Measurements from ENCODE around the gene ALOXE3.
"Not testable (repeated sequence)": the region's sequence is repeated elsewhere in the genome, so short reads cannot be mapped to it uniquely, and the experiment has no call there.

ALOXE3 gene

DNA sequence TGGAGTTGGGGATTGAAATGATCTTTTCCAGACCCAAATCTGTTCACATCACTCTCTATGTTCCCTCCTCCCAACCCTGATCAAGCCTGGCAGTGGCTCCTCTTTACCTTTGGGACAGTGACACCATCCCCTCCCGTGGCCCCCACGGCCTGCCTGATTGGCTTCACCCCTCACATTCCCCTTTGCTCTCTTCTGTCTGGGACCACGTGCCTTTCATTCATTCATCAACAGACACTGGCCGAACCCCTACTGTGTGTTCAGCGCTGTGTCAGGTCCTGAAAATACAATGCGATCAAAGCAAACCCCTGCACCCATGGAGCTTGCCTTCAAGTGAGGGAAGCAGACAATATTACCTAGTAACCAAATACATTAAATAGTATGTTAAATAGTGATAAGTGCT lies 28.6 kb downstream of the ALOXE3 start:
- FAIRE-seq: no peak

DNA sequence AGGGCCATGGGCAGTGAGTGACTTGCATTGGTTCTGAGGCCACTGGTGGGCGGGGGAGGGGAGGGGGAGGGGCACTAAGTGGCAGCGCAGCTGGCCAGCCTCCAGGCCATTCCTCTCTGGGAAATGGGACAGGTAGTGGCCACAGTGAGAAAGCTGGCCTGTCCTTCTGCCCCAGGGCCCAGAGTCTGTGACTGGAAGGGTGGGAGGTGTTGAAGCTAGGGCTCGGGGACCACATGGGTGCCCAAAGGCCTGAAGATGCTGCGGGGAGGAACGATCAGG lies 30.4 kb downstream of the ALOXE3 start:
- no peak for FAIRE-seq

DNA sequence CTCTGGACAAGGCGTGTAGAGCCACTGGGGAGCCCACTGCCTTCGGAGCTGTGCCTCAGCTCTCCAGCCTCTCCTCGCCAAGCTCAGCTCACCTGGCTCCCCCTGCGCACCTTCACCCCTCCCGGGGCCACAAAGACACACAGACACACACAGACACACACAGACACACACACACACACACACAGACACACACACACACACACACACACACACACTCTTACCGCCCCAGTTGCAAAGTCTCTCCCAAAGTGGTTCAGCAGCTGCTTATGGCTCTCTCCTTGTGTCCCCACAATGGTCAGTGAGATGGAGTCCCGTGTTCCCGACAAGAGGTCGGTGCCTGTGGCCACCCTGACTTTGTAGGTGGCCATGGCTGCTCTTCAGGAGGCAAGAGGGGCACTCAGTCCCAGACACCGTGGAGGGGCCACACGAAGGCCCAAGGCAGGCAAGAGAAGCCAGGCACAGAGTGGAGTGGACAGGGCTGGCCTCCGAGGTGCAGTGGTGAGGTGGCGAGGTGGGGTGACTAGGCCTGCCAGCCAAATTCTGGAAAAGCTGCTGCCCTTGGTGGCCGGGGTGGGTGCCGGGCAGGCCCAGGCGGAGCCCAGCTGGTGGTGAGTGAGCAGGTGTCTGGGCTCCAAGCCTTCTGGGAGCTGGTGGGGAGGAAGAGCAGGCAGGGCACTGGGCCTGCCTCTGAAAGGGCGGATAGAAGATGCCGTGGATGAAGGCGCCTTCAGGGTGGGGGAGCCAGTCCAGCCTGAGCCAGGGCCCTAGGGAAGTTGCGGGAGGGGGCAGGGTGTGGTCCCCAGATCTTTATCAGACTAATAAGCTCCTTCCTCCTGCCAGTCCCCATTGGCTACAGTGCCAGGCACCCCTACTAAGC lies 31.0 kb downstream of the ALOXE3 start, which contains the start of gene ALOX12B:
TSS of gene ALOX12B (minus strand) at position 642 of the 877 bp plus-strand sequence. CDS start at position 368, 274 bp downstream.
- no peak for FAIRE-seq

DNA sequence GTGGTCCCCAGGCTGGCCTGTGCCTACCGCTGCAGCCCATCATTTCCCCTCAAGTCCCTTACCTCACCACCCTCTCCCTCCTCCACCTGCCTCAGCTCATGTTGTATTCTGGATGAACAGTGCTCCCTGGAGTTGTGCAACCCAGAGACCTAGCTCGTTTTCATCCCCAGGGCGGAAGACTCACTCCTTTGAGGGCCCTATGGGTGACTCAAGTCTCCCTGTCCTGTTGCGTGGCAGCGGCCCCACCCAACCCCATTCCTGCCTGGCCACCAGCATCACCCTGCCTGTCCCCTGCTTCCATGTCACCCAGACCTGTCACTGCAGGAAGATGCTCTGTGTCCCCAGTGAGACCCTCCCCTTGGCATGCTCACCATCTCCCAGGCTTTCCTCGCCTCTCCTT lies 34.1 kb downstream of the ALOXE3 start:
- no peak for FAIRE-seq

DNA sequence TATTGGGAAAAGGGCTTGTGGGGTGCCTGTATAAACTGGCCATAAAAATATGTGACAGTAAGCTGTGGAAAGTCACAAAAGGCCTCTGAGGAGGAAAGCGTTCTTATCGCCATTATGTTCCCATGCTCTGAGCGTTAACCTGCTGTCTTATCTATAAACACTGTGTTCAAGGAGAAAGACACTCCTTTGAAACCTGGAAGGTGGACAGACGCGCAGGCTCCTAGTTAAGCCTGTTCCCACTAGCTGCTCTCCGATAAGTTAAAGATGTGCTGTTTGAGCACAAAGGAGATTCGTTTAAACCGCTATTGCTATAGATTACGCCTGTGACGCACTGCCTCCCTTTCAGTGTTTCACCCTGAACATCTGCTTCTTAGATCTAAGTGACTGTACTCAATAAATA lies 36.0 kb downstream of the ALOXE3 start:
- FAIRE-seq: no peak

DNA sequence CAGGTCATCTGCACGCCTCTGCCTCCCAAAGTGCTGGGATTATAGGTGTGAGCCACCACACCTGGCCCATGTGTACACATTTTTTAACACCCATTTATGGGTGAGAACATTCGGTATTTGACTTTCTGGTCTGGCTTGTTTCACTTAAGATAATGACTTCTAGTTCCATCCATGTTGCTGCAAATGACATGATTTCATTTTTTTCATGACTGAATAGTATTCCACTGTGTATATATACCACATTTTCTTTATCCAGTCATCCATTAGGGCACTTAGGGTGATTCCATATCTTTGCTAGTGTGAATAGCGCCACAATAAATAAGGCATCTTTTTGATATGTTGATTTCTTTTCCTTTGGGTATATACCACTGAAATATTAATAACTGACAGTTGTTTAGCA lies 36.4 kb downstream of the ALOXE3 start:
- FAIRE-seq: no peak

DNA sequence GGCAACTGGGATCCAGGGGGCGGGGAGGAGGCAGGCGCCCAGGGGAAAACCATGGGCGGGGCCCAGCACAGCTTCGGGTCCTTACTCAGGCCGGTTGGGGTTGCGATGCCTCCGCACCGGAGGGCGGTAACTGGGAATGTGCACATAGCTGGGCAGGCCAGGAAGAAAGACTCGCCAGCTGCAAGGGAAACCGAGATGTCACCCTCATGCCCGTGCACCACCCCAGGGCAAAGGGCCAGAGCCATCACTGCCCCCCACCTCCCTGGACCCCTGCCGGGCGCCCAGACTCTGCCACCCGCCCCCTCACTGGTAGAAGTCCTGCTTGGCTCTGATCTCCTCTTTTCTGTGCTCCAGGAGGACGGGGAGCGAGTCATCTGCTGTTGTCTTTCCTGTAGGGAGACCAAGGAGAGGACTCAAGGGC lies 37.5 kb downstream of the ALOXE3 start:
- FAIRE-seq: no peak

DNA sequence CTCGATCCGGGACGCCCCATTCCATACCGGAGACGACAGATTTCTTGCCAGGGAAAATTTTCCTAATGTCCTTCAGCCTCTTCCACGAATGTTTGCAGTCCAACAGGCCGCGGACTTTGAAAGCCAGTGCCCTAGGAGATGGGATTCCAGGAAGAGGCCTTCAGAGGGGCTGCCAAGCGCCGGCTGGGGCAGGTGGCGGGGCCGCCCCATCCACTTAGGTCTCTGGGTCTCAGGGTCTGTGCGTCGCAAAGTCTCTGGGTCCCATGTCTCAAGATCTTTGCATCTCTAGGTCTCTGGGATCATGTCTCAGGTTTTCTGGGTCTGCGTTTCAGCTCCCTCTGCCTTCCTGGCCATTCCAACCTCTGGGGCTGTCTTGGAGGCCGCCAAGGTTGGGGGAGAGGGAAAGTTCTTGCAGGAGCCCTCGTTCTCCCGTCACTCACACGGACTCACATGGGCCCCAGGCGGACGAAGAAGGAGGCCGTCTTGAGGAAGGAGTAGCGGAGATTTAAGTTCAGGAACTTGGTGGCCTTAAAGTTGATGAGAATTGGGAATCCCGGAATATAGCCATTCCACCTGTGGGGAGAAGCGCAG lies 38.0 kb downstream of the ALOXE3 start:
- FAIRE-seq: no peak

DNA sequence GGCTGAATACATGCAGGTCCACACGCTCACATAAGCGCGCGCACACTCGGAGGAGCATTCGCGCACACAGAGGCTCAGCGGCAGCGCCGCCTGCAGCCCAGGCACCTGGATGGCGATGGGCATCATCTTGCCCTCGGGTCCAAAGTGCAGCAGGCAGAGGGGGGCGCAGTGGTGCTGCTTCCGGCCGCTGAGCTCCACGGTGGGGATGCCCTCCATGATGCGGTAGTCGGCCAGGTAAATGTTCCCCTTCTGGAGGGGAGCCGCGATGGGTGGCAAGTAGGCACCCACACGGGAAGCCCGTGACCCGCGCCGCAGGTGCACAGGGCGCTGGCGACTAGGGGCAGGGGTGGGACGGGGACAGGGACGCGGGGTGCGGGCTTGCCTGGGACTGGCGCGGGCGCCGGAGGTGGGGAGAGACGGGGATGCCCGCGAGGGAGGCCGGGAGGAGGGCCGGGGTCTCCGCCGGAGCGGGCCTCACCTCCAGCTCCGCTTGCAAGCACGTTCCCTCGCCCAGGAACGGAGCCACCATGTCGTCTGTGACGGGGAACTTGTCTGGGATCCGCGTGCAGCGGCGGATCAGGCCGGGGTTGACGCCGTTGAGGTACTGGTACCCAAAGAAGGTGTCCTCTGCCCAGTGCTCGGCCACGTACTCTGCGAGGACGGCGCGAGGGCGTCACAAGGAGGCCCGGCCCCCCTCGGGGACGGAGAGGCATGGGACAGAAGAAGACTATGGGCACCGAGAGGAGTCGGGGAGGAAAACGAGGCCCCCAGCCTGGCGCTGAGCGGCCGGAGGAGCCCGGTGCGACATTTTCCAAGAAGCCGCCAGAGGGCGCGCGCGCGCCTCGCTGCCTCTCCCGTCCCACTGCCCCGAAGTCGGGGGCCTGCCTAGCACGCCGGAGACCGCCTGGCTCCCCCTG lies 38.8 kb downstream of the ALOXE3 start:
- no peak for FAIRE-seq

DNA sequence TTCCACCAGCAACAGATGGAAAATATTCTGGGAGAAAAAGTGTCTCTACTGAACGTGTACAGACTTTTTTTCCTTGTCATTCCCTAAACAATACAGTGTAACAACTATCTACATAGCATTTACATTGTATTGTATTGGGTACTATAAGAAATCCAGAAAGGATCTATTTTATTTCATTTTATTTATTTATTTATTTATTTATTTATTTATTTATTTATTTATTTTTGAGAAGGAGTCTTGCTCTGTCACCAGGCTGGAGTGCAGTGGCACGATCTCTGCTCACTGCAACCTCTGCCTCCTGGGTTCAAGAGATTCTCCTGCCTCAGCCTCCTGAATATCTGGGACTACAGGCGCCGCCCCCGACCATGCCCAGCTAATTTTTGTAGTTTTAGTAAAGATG lies 40.4 kb downstream of the ALOXE3 start:
- not testable (repeated sequence) for FAIRE-seq

DNA sequence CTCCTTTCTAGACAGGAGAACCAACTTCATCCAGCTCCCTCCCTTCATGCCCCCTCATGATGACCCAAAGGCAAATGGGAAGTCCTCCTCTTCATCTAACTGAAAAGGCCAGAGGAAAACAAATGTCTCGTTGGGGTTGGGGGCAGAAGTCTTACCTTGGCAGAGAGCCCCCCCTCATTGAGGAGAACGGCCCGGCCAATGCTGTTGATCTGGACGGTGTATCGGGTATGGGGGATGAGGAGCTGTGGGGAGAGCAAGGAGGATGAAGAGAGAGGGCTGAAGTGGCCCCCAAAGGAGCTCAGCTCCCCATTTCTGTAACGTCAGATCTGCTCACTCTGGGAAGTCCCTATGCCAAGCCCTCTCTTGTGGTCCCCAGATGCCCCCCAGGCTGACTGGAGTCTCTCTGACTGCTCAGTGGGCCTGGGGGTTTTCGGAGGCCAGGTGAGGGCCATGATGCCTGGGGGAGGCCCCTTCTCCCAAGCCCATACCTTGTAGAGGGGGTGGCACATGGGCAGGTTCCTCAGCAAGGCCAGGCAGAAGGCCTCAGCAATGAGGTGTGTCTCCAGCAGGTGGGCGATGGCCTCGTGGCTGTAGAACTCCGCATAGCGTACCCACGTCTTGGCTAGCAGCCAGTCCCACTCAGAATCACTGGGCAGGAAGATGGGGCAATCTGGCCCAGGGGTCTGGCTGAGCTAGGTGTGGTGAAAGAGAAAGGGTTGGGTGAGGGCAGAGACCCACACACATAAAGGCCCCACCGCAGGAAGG lies 41.6 kb downstream of the ALOXE3 start:
- FAIRE-seq: no peak

DNA sequence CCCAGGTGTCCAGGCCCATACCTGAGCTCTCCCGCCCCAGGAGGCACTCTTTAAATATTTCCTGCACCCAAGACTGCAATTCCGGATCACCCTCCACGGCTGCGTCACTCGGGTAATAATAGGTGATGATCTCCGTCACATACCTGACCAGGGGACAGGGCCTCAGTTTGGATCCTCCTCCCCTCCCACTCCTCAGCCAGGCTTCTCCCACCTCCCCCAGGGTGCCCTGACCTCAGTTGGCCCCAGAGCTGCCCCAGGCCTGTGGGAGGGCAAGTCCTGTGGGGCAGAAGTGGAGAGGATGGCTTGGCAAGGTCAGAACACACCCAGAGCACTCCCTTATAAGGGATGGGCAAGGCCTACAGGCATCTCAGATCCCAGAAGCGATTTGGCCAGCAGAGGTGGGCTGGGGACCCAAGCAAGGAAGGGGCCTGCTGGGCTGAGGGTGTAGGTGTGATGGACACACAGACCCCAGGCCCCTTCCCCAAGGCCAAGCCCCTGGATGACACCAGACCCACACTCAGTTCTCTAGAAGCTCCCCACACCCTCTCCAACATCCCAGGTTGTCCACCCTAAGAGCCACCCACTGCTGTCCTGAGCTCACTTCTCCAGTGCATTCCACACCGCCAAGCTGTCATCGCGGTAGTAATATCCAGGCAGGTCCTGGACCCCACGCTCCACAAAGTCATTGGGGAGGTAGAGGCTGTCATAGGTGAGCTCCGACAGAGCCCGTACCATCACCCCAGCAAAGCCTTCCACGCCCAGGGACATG lies 42.6 kb downstream of the ALOXE3 start:
- no peak for FAIRE-seq

DNA sequence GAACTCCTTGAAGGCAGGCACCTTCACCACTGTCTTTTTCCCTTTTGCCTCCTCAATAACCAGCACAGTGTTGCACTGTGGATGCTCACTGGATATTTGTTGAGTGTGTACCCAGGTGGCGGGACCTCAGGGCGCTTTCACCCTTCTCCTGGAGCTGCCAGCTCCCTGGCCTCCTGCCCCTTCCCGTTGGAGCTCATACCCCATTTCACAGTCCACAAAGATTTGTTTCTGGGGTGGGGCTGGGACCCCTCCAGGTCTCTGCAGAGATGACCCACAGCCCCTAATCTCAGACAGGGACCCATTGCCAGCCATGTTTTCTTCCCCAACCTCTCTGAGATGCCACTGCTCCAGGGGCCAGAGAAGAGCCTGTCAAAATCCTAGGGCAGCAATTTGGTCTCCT lies 43.2 kb downstream of the ALOXE3 start:
- FAIRE-seq: no peak

DNA sequence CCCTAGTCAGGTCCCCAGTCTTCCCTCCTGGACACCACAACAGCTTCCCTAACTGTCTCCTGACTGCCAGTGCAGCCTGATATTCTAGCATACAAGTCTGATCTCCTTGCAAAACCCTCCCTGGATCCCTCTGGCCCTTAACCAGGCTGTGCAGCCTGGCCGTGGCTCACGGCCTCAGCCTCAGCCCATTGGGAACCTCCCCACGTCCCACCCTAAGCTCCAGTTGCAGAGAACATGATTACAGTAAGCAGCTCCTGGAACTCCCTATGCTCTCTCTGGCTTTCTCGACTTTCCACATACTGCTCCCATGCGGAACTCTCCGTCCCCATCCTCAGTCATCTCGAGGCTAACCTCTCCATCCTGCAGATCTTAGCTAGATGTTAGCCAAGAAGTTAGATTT lies 43.8 kb downstream of the ALOXE3 start:
- no peak for FAIRE-seq

DNA sequence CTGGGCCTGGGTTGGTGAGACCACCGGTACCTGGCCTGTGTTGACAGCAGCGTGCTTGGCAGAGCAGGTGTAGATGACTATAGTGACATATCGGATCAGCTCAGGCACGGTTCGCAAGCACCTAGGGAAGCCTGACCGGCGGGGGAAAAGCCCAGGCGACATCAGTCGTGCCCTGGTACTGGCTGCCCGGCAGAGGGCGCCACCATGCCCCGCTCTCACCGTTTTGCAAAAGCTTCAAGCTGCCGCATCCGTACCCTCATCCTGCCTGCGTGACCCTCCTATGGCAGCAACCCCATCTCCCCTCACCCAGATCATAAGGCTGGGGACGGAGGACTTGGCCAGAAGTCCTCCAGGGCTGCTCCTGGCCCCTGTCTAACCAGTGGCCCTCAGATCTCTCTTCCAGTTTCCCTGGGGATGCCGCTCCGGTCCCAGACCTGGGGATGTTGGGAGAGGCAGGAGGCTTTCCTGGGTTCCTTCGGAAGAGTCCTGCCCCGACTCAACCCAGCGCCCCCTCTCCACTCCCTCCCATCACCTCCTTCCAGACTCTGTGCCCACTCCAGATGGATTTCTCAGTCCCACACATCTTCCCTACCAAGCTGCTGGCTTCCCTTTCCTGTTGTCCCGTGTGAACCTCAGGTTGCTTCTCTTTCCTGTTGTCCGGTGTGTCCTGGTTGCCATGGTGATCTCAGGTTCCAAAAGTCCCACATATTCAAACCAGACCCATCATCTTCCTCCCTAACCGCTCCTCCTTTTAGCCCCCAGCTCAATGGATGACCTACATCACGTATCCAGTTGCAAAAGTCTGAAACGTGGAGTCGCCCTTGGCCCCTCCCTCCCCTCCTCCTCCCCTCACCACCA lies 44.5 kb downstream of the ALOXE3 start:
- FAIRE-seq: no peak

DNA sequence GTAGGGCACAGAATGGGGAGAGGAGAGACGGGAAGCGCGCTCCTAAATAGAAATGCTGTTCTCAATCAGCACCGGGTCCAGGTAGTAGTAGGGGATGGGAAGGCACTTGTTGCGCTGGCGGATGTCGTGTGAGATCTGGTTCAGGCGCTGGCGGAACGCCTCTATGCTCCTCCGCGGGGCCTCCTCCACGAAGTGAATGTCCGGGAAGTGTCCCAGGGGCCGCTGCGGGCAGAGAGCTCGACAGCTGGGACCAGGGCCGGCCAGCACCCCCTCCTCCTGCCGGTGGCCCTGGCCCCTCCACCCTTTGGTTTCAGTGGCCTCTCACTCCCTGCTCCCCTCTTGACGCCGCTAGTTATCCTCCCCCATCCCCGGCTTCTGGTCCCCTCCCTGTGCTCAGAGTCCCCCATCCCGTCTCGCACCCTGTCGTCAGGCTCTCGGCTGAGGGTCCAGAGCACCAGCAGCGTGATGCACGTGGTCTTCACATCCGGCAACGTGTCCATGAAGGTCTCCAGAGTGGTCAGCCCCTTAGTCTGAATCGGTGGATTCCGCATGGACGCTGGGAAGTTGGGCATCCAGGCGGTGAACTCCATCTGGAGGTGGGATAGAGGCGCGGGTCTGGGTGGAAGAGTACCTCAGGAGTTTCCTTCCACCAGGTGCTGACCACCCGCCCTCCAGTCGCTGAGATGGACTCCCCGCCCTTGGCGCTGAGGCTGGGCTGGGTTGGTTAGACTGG lies 45.4 kb downstream of the ALOXE3 start:
- FAIRE-seq: no peak

DNA sequence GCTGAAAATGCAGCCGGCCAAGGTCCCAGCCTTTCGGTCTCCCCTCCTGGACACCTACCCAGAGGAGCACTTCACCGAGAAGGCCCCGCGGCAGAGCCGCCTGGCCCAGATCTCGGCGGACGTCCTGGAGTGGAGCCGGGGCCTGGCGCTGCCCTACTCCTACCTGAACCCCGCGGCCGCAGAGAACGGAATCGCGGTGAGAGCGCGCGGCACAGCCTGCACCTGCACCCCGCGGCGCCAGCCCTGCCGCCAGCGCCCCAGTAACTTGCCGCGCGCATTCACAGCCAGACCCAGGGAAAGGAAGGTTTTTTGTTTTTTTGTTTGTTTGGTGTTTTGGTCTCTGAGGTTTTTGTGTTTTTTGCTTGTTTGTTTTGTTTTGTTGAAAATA lies 46.0 kb downstream of the ALOXE3 start:
- no peak for FAIRE-seq

DNA sequence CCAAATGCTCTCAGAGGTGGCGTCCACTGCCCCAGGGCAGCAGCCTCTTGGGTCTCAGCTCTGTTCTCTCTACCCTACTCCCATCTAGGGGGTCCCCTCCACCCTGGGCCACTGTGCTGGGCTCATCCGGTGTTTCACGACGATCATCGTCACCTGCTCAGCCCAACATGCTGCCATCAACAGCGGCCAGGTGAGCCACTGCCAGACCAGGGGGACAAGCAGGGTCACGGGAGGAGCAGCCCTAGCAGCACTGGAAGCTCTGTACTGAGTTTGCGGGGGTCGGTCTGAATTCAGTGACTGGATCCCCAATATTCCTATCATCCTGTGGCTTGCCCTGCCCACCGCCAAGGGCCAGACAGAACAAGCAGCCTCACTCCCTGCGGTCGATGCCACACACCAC lies 46.8 kb downstream of the ALOXE3 start:
- no peak for FAIRE-seq

DNA sequence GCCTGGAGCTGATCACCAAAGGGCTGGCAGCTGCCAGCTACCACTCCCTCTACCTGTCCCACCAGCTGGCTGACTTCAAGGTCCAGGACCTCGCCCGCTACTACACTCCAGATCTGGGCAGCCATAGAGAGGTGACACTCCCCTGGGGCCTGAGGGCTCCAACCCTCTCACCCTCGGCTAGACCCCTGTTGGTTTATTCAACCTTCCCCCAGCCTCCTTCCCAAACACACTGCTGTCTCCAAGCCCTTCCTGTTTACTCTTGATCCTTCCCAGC lies 48.8 kb downstream of the ALOXE3 start:
- no peak for FAIRE-seq
